PC-9 (cell line): Measurements from ENCODE around the gene VCAN. TPM values are rescaled to one million over a fixed set of nuclear protein-coding genes. Genes with fewer than 3 reads are reported as not detected.

Experiments
- BruUV-seq: library from RNA; stranded (reverse); fragments of 400-500 nt; replicated peaks from 2 replicates; lab custom pipeline; 2021; lab: Mats Ljungman, UMichigan
- CTCF ChIA-PET: fragments of 300-600 bp; sonication (Branson Sonifier 250); formaldehyde crosslinking; loops from one replicate; lab custom pipeline; 2022; ENCODE audit warnings: antibody characterized with exemption; lab: Charles Lee
- POLR2A ChIA-PET: fragments of 300-600 bp; sonication (Branson Sonifier 250); formaldehyde crosslinking; loops from one replicate; lab custom pipeline; 2022; ENCODE audit warnings: antibody characterized with exemption; ENCODE audit not compliant: unreplicated experiment; lab: Charles Lee
- DNase-seq, 2 experiments: peaks; one replicate each; pipeline versions ENCODE4 v3.0.0 to v3.0.0-alpha.2; 2015 to 2022; ENCODE audit warnings: mixed read lengths in 1 of 2
- H2AFZ ChIP-seq: fragments of 200-600 bp; sonication (generic); 2 replicates; pipeline ENCODE4 v1.8.1; 2017; ENCODE audit warnings: antibody characterized with exemption
- H3F3A ChIP-seq: fragments of 200-600 bp; sonication (generic); 2 replicates; pipeline ENCODE4 v1.8.1; 2017; ENCODE audit warnings: antibody characterized with exemption, mild to moderate bottlenecking, low read depth; ENCODE audit not compliant: insufficient read depth
- H3K27ac ChIP-seq: fragments of 200-600 bp; sonication (generic); 2 replicates; pipeline ENCODE4 v1.6.1; 2016; ENCODE audit warnings: mixed run types
- H3K27me3 ChIP-seq: fragments of 200-600 bp; sonication (generic); 2 replicates; pipeline ENCODE4 v1.6.1; 2016; ENCODE audit warnings: low read depth, mixed run types; ENCODE audit not compliant: insufficient read depth
- H3K36me3 ChIP-seq: fragments of 200-600 bp; sonication (generic); 2 replicates; pipeline ENCODE4 v1.6.1; 2016; ENCODE audit warnings: low read depth, mixed run types
- H3K4me1 ChIP-seq: fragments of 200-600 bp; sonication (generic); replicated peaks from 2 replicates; pipeline ENCODE4 v1.6.1; 2016; ENCODE audit warnings: mixed run types; ENCODE audit not compliant: insufficient read depth
- H3K4me2 ChIP-seq: fragments of 200-600 bp; sonication (generic); 2 replicates; pipeline ENCODE4 v1.6.1; 2017; ENCODE audit warnings: mixed run types
- H3K4me3 ChIP-seq: fragments of 200-600 bp; sonication (generic); 2 replicates; pipeline ENCODE4 v1.6.1; 2016; ENCODE audit warnings: mixed run types
- H3K79me2 ChIP-seq: fragments of 200-600 bp; sonication (generic); 2 replicates; pipeline ENCODE4 v1.6.1; 2017; ENCODE audit warnings: low read depth, mixed run types
- H3K9me2 ChIP-seq: fragments of 200-600 bp; sonication (generic); 2 replicates; pipeline ENCODE4 v1.8.1; 2017; ENCODE audit warnings: mild to moderate bottlenecking; ENCODE audit not compliant: insufficient read depth
- H3K9me3 ChIP-seq: fragments of 200-600 bp; sonication (generic); 2 replicates; pipeline ENCODE4 v1.8.1; 2016; ENCODE audit warnings: low read depth; ENCODE audit not compliant: insufficient read depth
- H4K20me1 ChIP-seq: fragments of 200-600 bp; sonication (generic); 2 replicates; pipeline ENCODE4 v1.8.1; 2017; ENCODE audit not compliant: insufficient read depth
- CTCF ChIP-seq: fragments of 200-600 bp; sonication (generic); conservative IDR thresholded peaks from 2 replicates; pipeline ENCODE4 v1.6.1; 2017; ENCODE audit warnings: mixed run types, antibody characterized with exemption, mild to moderate bottlenecking, moderate library complexity
- EZH2 ChIP-seq: fragments of 200-600 bp; sonication (generic); IDR thresholded peaks from 2 replicates; pipeline ENCODE4 v1.8.0; 2017; ENCODE audit warnings: antibody characterized with exemption, low read depth
- intact Hi-C: fragments of 100-400 bp; cut with micrococcal nuclease; formaldehyde crosslinking; loops from one replicate; pipeline ENCODE4 v1.10.0; 2022; ENCODE audit not compliant: unreplicated experiment
- total RNA-seq: library from RNA; stranded (reverse); gene quantifications from 2 replicates; pipeline ENCODE4 v1.2.3, GENCODE V29; 2021

VCAN gene
- total RNA-seq, 1 experiment from 2014 or later: 0.28 TPM

GRCh38 chr5:83474991-83475390 is 3.4 kb downstream of the VCAN start:
- Histone ChIP-seq H3K79me2 (no peaks in the 10 kb centered on the region), H3K27me3 (peaks cover 14% of the 10 kb centered on the region; the same call in 1 of the 2 replicates), H3K4me3 (peak overlapping the region; percentile 63; the same call in 1 of the 2 replicates), H3K9me2 (no peaks in the 10 kb centered on the region), H4K20me1 (no peaks in the 10 kb centered on the region), H3K4me2 (peak overlapping the region; percentile 90), H3F3A (no peaks in the 10 kb centered on the region), H3K4me1 (peaks cover 7% of the 10 kb centered on the region), H3K36me3 (no peaks in the 10 kb centered on the region), H3K27ac (no peak overlapping the region), H3K9me3 (no peaks in the 10 kb centered on the region), H2AFZ (peak overlapping the region; percentile 87; the same call in 1 of the 2 replicates)
- intact Hi-C loops: loop anchor here (2.0 kb wide), 1 partner anchor 1118 kb away; no protein-coding TSS in a partner anchor
- no peak for TF ChIP-seq CTCF
- no peak for TF ChIP-seq EZH2
- ChIA-PET CTCF (no interaction called here), POLR2A (interaction anchor here (0.6 kb wide), 1 partner anchor 1125 kb away, joined by 3 read pairs; no protein-coding TSS in a partner anchor)
- DNase-seq: no peak
- no TSS peak for BruUV-seq

GRCh38 chr5:83475391-83475863 is 3.9 kb downstream of the VCAN start:
- ChIA-PET CTCF (no interaction called here), POLR2A (no interaction called here)
- no peak for DNase-seq
- H3K9me2 ChIP-seq: no peaks in the 10 kb centered on the region
- no peaks in the 10 kb centered on the region for H4K20me1 ChIP-seq
- peaks cover 7% of the 10 kb centered on the region for H3K4me1 ChIP-seq
- H3K79me2 ChIP-seq: no peaks in the 10 kb centered on the region
- H3K27me3 ChIP-seq: peaks cover 11% of the 10 kb centered on the region; the same call in 1 of the 2 replicates
- H3F3A ChIP-seq: no peaks in the 10 kb centered on the region
- no peak overlapping the region for H3K4me3 ChIP-seq
- H3K4me2 ChIP-seq: peak overlapping the region; percentile 90; the same call in 1 of the 2 replicates
- no peak for TF ChIP-seq EZH2
- TF ChIP-seq CTCF: no peak
- H2AFZ ChIP-seq: no peak overlapping the region
- H3K9me3 ChIP-seq: no peaks in the 10 kb centered on the region
- BruUV-seq: no TSS peak
- no peak overlapping the region for H3K27ac ChIP-seq
- H3K36me3 ChIP-seq: no peaks in the 10 kb centered on the region
- intact Hi-C loops: loop anchor here (2.0 kb wide), 1 partner anchor 1119 kb away; no protein-coding TSS in a partner anchor

GRCh38 chr5:83475935-83476814 is 4.6 kb downstream of the VCAN start:
- ChIA-PET POLR2A (no interaction called here), CTCF (no interaction called here)
- Histone ChIP-seq H3K4me2 (no peak overlapping the region), H3K9me3 (no peaks in the 10 kb centered on the region), H3K4me1 (peaks cover 7% of the 10 kb centered on the region), H4K20me1 (no peaks in the 10 kb centered on the region), H3F3A (no peaks in the 10 kb centered on the region), H2AFZ (no peak overlapping the region), H3K4me3 (no peak overlapping the region), H3K27ac (no peak overlapping the region), H3K27me3 (peaks cover 9% of the 10 kb centered on the region; the same call in 1 of the 2 replicates), H3K9me2 (no peaks in the 10 kb centered on the region), H3K36me3 (no peaks in the 10 kb centered on the region), H3K79me2 (no peaks in the 10 kb centered on the region)
- no peak for TF ChIP-seq EZH2
- intact Hi-C loops: loop anchor here (2.0 kb wide), 1 partner anchor 1119 kb away; no protein-coding TSS in a partner anchor
- DNase-seq: no peak
- BruUV-seq: no TSS peak
